ENCODE results near the gene GPR61. TPM values are rescaled to one million over a fixed set of nuclear protein-coding genes. Genes with fewer than 3 reads are reported as not detected.
A peak's percentile ranks its signal among the peaks of the same experiment; 100 is the strongest.

Gene GPR61
- total and polyA plus RNA-seq, 9 of the 15 experiments (the other 6 are each of a cell fraction or from before 2014, with no cell fraction given) = 0.04 to 1.1 (median 0.25) TPM; not detected in 4

DNA sequence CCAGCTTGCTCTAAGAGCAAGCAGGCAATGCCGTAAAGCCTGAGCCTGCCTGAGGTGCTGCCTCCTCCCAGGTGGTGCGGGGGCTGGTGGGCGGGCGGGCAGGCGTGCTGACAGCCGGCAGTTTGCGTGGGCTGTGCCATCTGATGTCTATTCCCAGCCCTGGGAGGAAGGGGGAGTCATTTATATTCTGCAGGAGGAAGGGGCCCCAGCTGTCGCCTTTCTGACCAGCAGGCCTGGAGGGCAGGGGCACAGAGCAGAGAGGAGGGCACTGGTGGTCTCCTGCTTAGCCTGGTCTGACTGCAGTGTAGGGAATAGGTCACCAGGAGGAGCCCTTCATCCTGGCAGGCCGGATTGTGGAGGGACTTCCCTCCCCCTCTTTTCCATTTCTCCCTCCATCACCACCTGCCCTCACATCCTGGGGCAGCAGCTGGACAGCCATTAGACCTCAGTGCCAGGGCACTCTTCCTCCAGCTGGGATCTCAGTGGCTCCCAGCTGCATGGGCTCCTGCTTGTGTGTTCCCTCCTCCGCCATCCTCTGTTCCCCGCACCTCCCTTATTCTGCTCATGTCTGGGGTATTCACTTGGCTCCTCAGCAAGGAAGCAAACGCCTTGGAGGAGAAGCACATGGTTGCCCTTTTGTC is 41.4 kb upstream of the GPR61 start:
- ATAC-seq = 0 out of 3 replicates have a peak, but pooled peaks have one; percentile 9
- Histone ChIP-seq H4K20me1 (replicated peaks; ENCODE audit: control insufficient read depth, insufficient read depth, low read length) (no peaks in the 10 kb centered on the region; the same call in 1 of the 2 replicates), H3K27ac (ENCODE audit: extremely low read depth, low read depth, low read length) (no peak overlapping the region), H3K9ac (ENCODE audit: insufficient read depth in 1 of 2, low read depth in 2 of 2, low read length in 2 of 2) (no peak overlapping the region), H2AFZ (ENCODE audit: low read depth, low read length) (no peak overlapping the region), H3K4me3 (no peak overlapping the region), H3K9me3 (replicated peaks; ENCODE audit: control insufficient read depth, insufficient read depth, low read depth, low read length) (no peaks in the 10 kb centered on the region), H3K27me3 (ENCODE audit: control insufficient read depth in 2 of 2, insufficient read depth in 2 of 2, low read length in 2 of 2) (no peaks in the 10 kb centered on the region), H3K79me2 (ENCODE audit: control insufficient read depth, insufficient read depth, low read length) (peaks cover 5% of the 10 kb centered on the region; the same call in 1 of the 3 replicates), H3K4me1 (replicated peaks in 1 of 2; ENCODE audit: control insufficient read depth in 2 of 2, insufficient read depth in 2 of 2, low read length in 2 of 2) (peaks cover 27 to 32% of the 10 kb centered on the region in 2 experiments), H3K9me1 (ENCODE audit: control insufficient read depth, insufficient read depth, low read length) (no peaks in the 10 kb centered on the region), H3K36me3 (ENCODE audit: control insufficient read depth, insufficient read depth, low read length) (peaks cover 26% of the 10 kb centered on the region; the same call in 2 of the 3 replicates), H3K4me2 (ENCODE audit: insufficient read depth, low read length) (no peak overlapping the region)
- FAIRE-seq = no peak
- POLR2A ChIA-PET = interaction anchor here (0.6 to 1.9 kb wide), 2 partner anchors 8 to 408 kb away, joined by 3 to 6 read pairs; partner anchors contain the start of gene TMEM167B
- intact Hi-C loops (cut with micrococcal nuclease) = no loop called here
- peak; percentile 46 to 68 (median 58) for DNase-seq (ENCODE audit: extremely low read depth in 1 of 4, low spot score in 3 of 4)
- WGBS (ENCODE audit: insufficient coverage, low coverage, missing lambda C conversion rate) = 74% methylated on average over 10 of the region's 12 CpGs
- CTCF ChIA-PET (ENCODE audit: low intra/inter-chr PET ratio) = interaction anchor here (0.7 to 6.4 kb wide), 3 partner anchors 13 to 275 kb away, joined by 3 to 84 read pairs (median 4); no protein-coding TSS in a partner anchor
- in situ Hi-C loops (cut with MboI) = loop anchor here (5.0 kb wide), 1 partner anchor 34 kb away; no protein-coding TSS in a partner anchor
- BruUV-seq (replicated peaks) = no TSS peak
- peak; percentile 67 for TF ChIP-seq VEZF1 (CRISPR knock-in tag; IDR thresholded peaks at IDR 0.05)
- TF ChIP-seq KAT8 (IDR thresholded peaks at IDR 0.05; ENCODE audit: low read depth) = no peak
- peak; percentile 38 to 73; a peak in 3 of 4 replicates for TF ChIP-seq RAD21 (CRISPR knock-in tag; conservative IDR thresholded peaks at IDR 0.05 in 1 of 2, IDR thresholded peaks at IDR 0.05 in 1 of 2)
- TF ChIP-seq, protein P1, sequence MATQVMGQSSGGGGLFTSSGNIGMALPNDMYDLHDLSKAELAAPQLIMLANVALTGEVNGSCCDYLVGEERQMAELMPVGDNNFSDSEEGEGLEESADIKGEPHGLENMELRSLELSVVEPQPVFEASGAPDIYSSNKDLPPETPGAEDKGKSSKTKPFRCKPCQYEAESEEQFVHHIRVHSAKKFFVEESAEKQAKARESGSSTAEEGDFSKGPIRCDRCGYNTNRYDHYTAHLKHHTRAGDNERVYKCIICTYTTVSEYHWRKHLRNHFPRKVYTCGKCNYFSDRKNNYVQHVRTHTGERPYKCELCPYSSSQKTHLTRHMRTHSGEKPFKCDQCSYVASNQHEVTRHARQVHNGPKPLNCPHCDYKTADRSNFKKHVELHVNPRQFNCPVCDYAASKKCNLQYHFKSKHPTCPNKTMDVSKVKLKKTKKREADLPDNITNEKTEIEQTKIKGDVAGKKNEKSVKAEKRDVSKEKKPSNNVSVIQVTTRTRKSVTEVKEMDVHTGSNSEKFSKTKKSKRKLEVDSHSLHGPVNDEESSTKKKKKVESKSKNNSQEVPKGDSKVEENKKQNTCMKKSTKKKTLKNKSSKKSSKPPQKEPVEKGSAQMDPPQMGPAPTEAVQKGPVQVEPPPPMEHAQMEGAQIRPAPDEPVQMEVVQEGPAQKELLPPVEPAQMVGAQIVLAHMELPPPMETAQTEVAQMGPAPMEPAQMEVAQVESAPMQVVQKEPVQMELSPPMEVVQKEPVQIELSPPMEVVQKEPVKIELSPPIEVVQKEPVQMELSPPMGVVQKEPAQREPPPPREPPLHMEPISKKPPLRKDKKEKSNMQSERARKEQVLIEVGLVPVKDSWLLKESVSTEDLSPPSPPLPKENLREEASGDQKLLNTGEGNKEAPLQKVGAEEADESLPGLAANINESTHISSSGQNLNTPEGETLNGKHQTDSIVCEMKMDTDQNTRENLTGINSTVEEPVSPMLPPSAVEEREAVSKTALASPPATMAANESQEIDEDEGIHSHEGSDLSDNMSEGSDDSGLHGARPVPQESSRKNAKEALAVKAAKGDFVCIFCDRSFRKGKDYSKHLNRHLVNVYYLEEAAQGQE (IDR thresholded peaks at IDR 0.05; ENCODE audit: borderline replicate concordance) = peak; percentile 51; the same call in 1 of the 2 replicates
- TF ChIP-seq, protein P1 (CRISPR knock-in tag; IDR thresholded peaks at IDR 0.05; ENCODE audit: low read depth) = no peak
- TF ChIP-seq EP400 (IDR thresholded peaks at IDR 0.05) = no peak
- no peak for TF ChIP-seq HMG20A (CRISPR knock-in tag; conservative IDR thresholded peaks at IDR 0.05)
- TF ChIP-seq SNRNP70 (optimal IDR thresholded peaks at IDR 0.05; ENCODE audit: low read depth, low read length) = no peak
- TF ChIP-seq TFAP4 (CRISPR knock-in tag; IDR thresholded peaks at IDR 0.05; ENCODE audit: borderline replicate concordance) = peak; percentile 19; the same call in 1 of the 2 replicates
- no peak for TF ChIP-seq MAFK (IDR thresholded peaks at IDR 0.05; ENCODE audit: low read length)

Data from K562 (cell line).